Neural cell (in vitro differentiated cells): ENCODE data around the gene PIGS. TPM values are rescaled to one million over a fixed set of nuclear protein-coding genes. Genes with fewer than 3 reads are reported as not detected.

Experiments used
- H2AFZ ChIP-seq: fragments of 200-600, 300-800 bp; sonication (generic), shearing (Covaris generic); 2 replicates; pipeline ENCODE4 v1.6.0; 2014; ENCODE audit warnings: low read depth, mild to moderate bottlenecking, antibody characterized with exemption, low read length, moderate library complexity
- H3F3A ChIP-seq: fragments of 200-600 bp; shearing (Covaris generic); 2 replicates; pipeline ENCODE4 v1.6.1; 2016; ENCODE audit warnings: mild to moderate bottlenecking, moderate library complexity, mixed read lengths, antibody characterized with exemption, low read length; ENCODE audit not compliant: insufficient read depth, poor library complexity, severe bottlenecking
- H3K27ac ChIP-seq: fragments of 200-600, 300-800 bp; sonication (generic), shearing (Covaris generic); 2 replicates; pipeline ENCODE4 v1.5.1; 2014; ENCODE audit warnings: mild to moderate bottlenecking, low read length, moderate library complexity
- H3K27me3 ChIP-seq: fragments of 300-800, 200-600 bp; sonication (generic), shearing (Covaris generic); 2 replicates; pipeline ENCODE4 v1.6.0; 2014; ENCODE audit warnings: mild to moderate bottlenecking, low read depth, low read length, moderate library complexity; ENCODE audit not compliant: insufficient read depth
- H3K36me3 ChIP-seq: fragments of 300-800, 200-600 bp; sonication (generic), shearing (Covaris generic); 2 replicates; pipeline ENCODE4 v1.5.1; 2014; ENCODE audit warnings: mild to moderate bottlenecking, antibody characterized with exemption, low read length, moderate library complexity; ENCODE audit not compliant: insufficient read depth
- H3K4me2 ChIP-seq: fragments of 300-800, 200-600 bp; sonication (generic), shearing (Covaris generic); 2 replicates; pipeline ENCODE4 v1.6.0; 2014; ENCODE audit warnings: mild to moderate bottlenecking, low read length
- H3K4me3 ChIP-seq: fragments of 300-800, 200-600 bp; sonication (generic), shearing (Covaris generic); 2 replicates; pipeline ENCODE4 v1.5.1; 2014; ENCODE audit warnings: mild to moderate bottlenecking, low read length, moderate library complexity
- H3K79me2 ChIP-seq: fragments of 200-600 bp; shearing (Covaris generic); replicated peaks from 2 replicates; pipeline ENCODE4 v1.6.0; 2014; ENCODE audit warnings: mild to moderate bottlenecking, low read length, moderate library complexity; ENCODE audit not compliant: insufficient read depth
- H3K9ac ChIP-seq: fragments of 300-800, 200-600 bp; sonication (generic), shearing (Covaris generic); 2 replicates; pipeline ENCODE4 v1.6.1; 2016; ENCODE audit warnings: mild to moderate bottlenecking, low read length, mixed read lengths
- H3K9me2 ChIP-seq: fragments of 200-600 bp; shearing (Covaris generic); 2 replicates; pipeline ENCODE4 v1.6.1; 2016; ENCODE audit warnings: mild to moderate bottlenecking, low read length, mixed read lengths; ENCODE audit not compliant: insufficient read depth
- H3K9me3 ChIP-seq: fragments of 200-600, 300-800 bp; sonication (generic), shearing (Covaris generic); 2 replicates; pipeline ENCODE4 v1.6.1; 2016; ENCODE audit warnings: mild to moderate bottlenecking, mixed run types, low read length, moderate library complexity, mixed read lengths
- H4K20me1 ChIP-seq: fragments of 200-600 bp; shearing (Covaris generic); 2 replicates; pipeline ENCODE4 v1.6.1; 2016; ENCODE audit warnings: mild to moderate bottlenecking, mixed run types; ENCODE audit not compliant: insufficient read depth
- CTCF ChIP-seq: fragments of 450-650 bp; IDR thresholded peaks from 2 replicates; pipeline ENCODE4 v1.5.1; 2014; ENCODE audit warnings: antibody characterized with exemption, mild to moderate bottlenecking, moderate library complexity; ENCODE audit not compliant: poor library complexity, severe bottlenecking
- EP300 ChIP-seq: fragments of 450-650 bp; conservative IDR thresholded peaks from 2 replicates; pipeline ENCODE4 v1.6.1; 2014; ENCODE audit warnings: antibody characterized with exemption, mild to moderate bottlenecking, moderate library complexity; ENCODE audit not compliant: poor library complexity, severe bottlenecking
- EZH2 ChIP-seq: fragments of 200-600, 300-800 bp; shearing (Covaris generic), sonication (generic); IDR thresholded peaks from 2 replicates; pipeline ENCODE4 v1.6.1; 2014; ENCODE audit warnings: antibody characterized with exemption, low read length, borderline replicate concordance, mild to moderate bottlenecking; ENCODE audit not compliant: insufficient read depth, poor library complexity, severe bottlenecking
- MXI1 ChIP-seq: fragments of 450-650 bp; conservative IDR thresholded peaks from 2 replicates; pipeline ENCODE4 v1.6.1; 2014; ENCODE audit warnings: antibody characterized with exemption, mild to moderate bottlenecking; ENCODE audit not compliant: poor library complexity, severe bottlenecking
- POLR2AphosphoS5 ChIP-seq: IDR thresholded peaks from 2 replicates; pipeline ENCODE4 v1.6.1; 2012
- RAD21 ChIP-seq: fragments of 450-650 bp; conservative IDR thresholded peaks from 2 replicates; pipeline ENCODE4 v1.6.1; 2014; ENCODE audit warnings: antibody characterized with exemption, mild to moderate bottlenecking, moderate library complexity
- REST ChIP-seq: IDR thresholded peaks from 2 replicates; pipeline ENCODE4 v1.6.1; 2012; ENCODE audit warnings: borderline replicate concordance
- SMC3 ChIP-seq: fragments of 450-650 bp; conservative IDR thresholded peaks from 2 replicates; pipeline ENCODE4 v1.6.1; 2014; ENCODE audit warnings: antibody characterized with exemption, mild to moderate bottlenecking, moderate library complexity; ENCODE audit not compliant: poor library complexity
- TAF1 ChIP-seq: IDR thresholded peaks from 2 replicates; pipeline ENCODE4 v1.6.1; 2012; ENCODE audit warnings: low read depth
- polyA plus RNA-seq: library from polyadenylated mRNA; depleted of rRNA; stranded (reverse); fragments of >200 nt; gene quantifications from 2 replicates; pipeline ENCODE4 v1.2.3, GENCODE V29; 2014

Gene PIGS
- polyA plus RNA-seq, 1 donor from 2014 or later: 37.6 TPM

- Histone ChIP-seq H3K9me2 (no peaks in the 10 kb centered on the region), H3K27ac (no peak overlapping the region), H2AFZ (no peak overlapping the region), H3K27me3 (no peaks in the 10 kb centered on the region), H3K79me2 (peaks cover 8% of the 10 kb centered on the region), H4K20me1 (no peaks in the 10 kb centered on the region), H3K4me2 (no peak overlapping the region), H3K9me3 (no peaks in the 10 kb centered on the region), H3K36me3 (no peaks in the 10 kb centered on the region), H3K4me3 (no peak overlapping the region), H3F3A (no peaks in the 10 kb centered on the region), H3K9ac (no peak overlapping the region)
- TF ChIP-seq EZH2 (no peak), TAF1 (no peak), SMC3 (peak; percentile 13), RAD21 (peak; percentile 26), REST (no peak), CTCF (peak; percentile 38), MXI1 (no peak), EP300 (no peak)
Measured at GRCh38 chr17:28554565-28554964, 16.8 kb downstream of the PIGS start.

DNA sequence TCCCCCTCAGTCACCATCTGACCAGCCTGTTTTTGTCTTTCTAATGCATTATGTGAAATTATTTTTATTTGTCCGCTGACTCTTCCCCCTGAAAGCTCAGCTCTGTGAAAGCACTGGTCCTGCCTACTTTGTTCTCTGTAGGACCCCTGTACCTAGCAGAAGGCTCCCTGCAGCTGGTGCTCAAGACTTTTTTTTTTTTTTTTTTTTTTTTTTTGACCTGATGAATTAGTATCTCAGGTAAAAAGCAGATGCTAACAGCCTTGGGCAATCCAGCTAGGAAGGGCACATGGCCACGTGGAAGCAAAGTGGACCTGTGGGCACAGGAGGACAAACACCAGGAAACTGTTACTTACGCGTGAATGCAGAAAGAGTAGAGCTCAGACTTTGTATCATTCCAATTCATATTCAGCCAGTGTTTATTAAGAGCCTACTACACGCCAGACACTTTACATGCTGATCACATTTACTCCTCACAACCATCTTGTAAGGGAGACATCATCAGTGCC is 18.3 kb downstream of the PIGS start:
- H3F3A ChIP-seq: no peaks in the 10 kb centered on the region
- H3K36me3 ChIP-seq: no peaks in the 10 kb centered on the region
- H2AFZ ChIP-seq: no peak overlapping the region

More for the DNA sequence above, 18.3 kb downstream of the PIGS start:
- Histone ChIP-seq H3K9me2 (no peaks in the 10 kb centered on the region), H3K27me3 (no peaks in the 10 kb centered on the region), H3K4me2 (no peak overlapping the region), H3K27ac (no peak overlapping the region), H3K4me3 (peak overlapping the region; percentile 96), H4K20me1 (no peaks in the 10 kb centered on the region), H3K9ac (peak overlapping the region; percentile 90), H3K9me3 (no peaks in the 10 kb centered on the region), H3K79me2 (peaks cover 8% of the 10 kb centered on the region)
- TF ChIP-seq RAD21 (no peak), MXI1 (no peak), SMC3 (no peak), POLR2AphosphoS5 (no peak), CTCF (no peak), EZH2 (no peak)
